Left ventricle myocardium inferior (tissue), 1 donor: ENCODE measurements around the gene GRIK3. TPM values are rescaled to one million over a fixed set of nuclear protein-coding genes. Genes with fewer than 3 reads are reported as not detected.

ENCODE experiments used
- DNase-seq: peaks from one replicate; pipeline ENCODE4 v3.0.0-alpha.2; 2020
- H3K27ac ChIP-seq: fragments of 200-600 bp; replicated peaks from 2 replicates; pipeline ENCODE4 v1.8.0; 2021
- H3K27me3 ChIP-seq: fragments of 200-600 bp; 2 replicates; pipeline ENCODE4 v1.8.0; 2021; ENCODE audit warnings: low read depth
- H3K36me3 ChIP-seq: fragments of 200-600 bp; 2 replicates; pipeline ENCODE4 v1.8.0; 2021
- H3K4me1 ChIP-seq: fragments of 200-600 bp; 2 replicates; pipeline ENCODE4 v1.8.0; 2021
- H3K4me3 ChIP-seq: fragments of 200-600 bp; 2 replicates; pipeline ENCODE4 v1.8.0; 2021; ENCODE audit warnings: mild to moderate bottlenecking, moderate library complexity
- H3K9me3 ChIP-seq: fragments of 200-600 bp; replicated peaks from 2 replicates; pipeline ENCODE4 v1.8.0; 2021
- CTCF ChIP-seq: fragments of 200-600 bp; IDR thresholded peaks from 2 replicates; pipeline ENCODE4 v1.8.0; 2021; ENCODE audit warnings: antibody characterized with exemption, mild to moderate bottlenecking, borderline replicate concordance
- intact Hi-C: fragments of 100-400 bp; cut with micrococcal nuclease; formaldehyde crosslinking; loops from one replicate; pipeline ENCODE4 v1.11.0; 2022
- total RNA-seq: library from RNA; stranded (reverse); fragmentation: NEBNext Ultra II Directional; extraction: Animal tissue kit (Norgen Biotek cat#: 25700); gene quantifications from one replicate; pipeline ENCODE4 v1.2.1, GENCODE V29; 2021
- donor health status: DM: no; HTN: yes; CAD: no; lungs with severe emphysema.

The GRIK3 gene
- total RNA-seq, 1 donor from 2014 or later = 0.55 TPM

- no peaks in the 10 kb centered on the region for H3K36me3 ChIP-seq
- no peak overlapping the region for H3K4me3 ChIP-seq
- peaks cover 100% of the 10 kb centered on the region for H3K27me3 ChIP-seq
- no peak for DNase-seq
- peak; percentile 54 for TF ChIP-seq CTCF
- no peak overlapping the region for H3K27ac ChIP-seq
- intact Hi-C loops = no loop called here
- H3K4me1 ChIP-seq = peaks cover 23% of the 10 kb centered on the region
- H3K9me3 ChIP-seq = no peaks in the 10 kb centered on the region
Observed at GRCh38 chr1:37038227-37039093, 4.1 kb upstream of the GRIK3 start.

- DNase-seq = no peak
- intact Hi-C loops = no loop called here
- Histone ChIP-seq H3K4me1 (peaks cover 31% of the 10 kb centered on the region), H3K4me3 (no peak overlapping the region), H3K36me3 (no peaks in the 10 kb centered on the region), H3K27me3 (peaks cover 100% of the 10 kb centered on the region), H3K9me3 (no peaks in the 10 kb centered on the region), H3K27ac (no peak overlapping the region)
- TF ChIP-seq CTCF = no peak
Observed at GRCh38 chr1:37037690-37038089, 3.4 kb upstream of the GRIK3 start.

- intact Hi-C loops = no loop called here
- H3K27ac ChIP-seq = no peak overlapping the region
- H3K27me3 ChIP-seq = peaks cover 100% of the 10 kb centered on the region
- no peaks in the 10 kb centered on the region for H3K36me3 ChIP-seq
- H3K4me3 ChIP-seq = no peak overlapping the region
- TF ChIP-seq CTCF = no peak
- no peaks in the 10 kb centered on the region for H3K9me3 ChIP-seq
- no peak for DNase-seq
- H3K4me1 ChIP-seq = peaks cover 35% of the 10 kb centered on the region
Observed at GRCh38 chr1:37036667-37037053, 2.3 kb upstream of the GRIK3 start.

- TF ChIP-seq CTCF = no peak
- H3K27ac ChIP-seq = no peak overlapping the region
- intact Hi-C loops = no loop called here
- H3K27me3 ChIP-seq = peaks cover 100% of the 10 kb centered on the region
- DNase-seq = no peak
- no peak overlapping the region for H3K4me3 ChIP-seq
- H3K4me1 ChIP-seq = peaks cover 35% of the 10 kb centered on the region
- H3K9me3 ChIP-seq = no peaks in the 10 kb centered on the region
- H3K36me3 ChIP-seq = no peaks in the 10 kb centered on the region
Observed at GRCh38 chr1:37035796-37036666, 1.7 kb upstream of the GRIK3 start.

GRCh38 chr1:37035014-37035691 lies 838 bp upstream of the GRIK3 start:
- intact Hi-C loops = no loop called here
- Histone ChIP-seq H3K4me3 (peak overlapping the region; percentile 42), H3K4me1 (peaks cover 35% of the 10 kb centered on the region), H3K27me3 (peaks cover 100% of the 10 kb centered on the region), H3K9me3 (no peaks in the 10 kb centered on the region), H3K36me3 (no peaks in the 10 kb centered on the region), H3K27ac (no peak overlapping the region)
- TF ChIP-seq CTCF = no peak
- DNase-seq = no peak
